ENCODE measurements around the gene MDP1. TPM values are rescaled to one million over a fixed set of nuclear protein-coding genes. Genes with fewer than 3 reads are reported as not detected.
A peak's percentile ranks its signal among the peaks of the same experiment; 100 is the strongest.

The MDP1 gene
- total and polyA plus RNA-seq, 2 of the 8 experiments (the other 6 are each of a cell fraction or from before 2014, with no cell fraction given), result 17.7 to 32.2 TPM

DNA sequence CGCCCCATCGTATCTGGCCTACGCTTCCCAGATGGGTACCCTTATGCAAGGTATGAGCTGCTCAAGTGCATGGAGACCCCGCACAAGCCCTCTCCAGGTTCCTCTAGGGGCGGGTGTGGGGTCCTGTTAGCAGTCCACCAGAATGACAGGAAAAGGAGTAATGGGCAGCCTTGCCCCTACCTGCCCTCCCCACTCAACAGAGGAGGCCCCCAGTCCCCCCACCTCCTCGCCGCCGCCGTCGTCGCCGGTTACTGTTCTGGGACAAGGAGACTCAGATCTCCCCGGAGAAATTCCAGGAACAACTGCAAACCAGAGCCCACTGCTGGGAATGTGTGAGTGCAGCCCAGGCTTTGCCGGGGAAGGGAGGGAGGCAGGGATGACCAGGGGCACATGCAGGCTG, 38.0 kb downstream of the MDP1 start:
- 96% methylated on average over 11 of the region's 14 CpGs; no CpG with 5 or more reads in 1 of the 2 experiments for WGBS, 2 experiments (ENCODE audit: extremely low coverage in 1 of 2, insufficient coverage in 1 of 2, insufficient read length in 1 of 2, insufficient replicate concordance in 2 of 2, low coverage in 1 of 2, low lambda C conversion rate in 2 of 2, missing lambda C conversion rate in 1 of 2)
- Histone ChIP-seq H2BK120ac (replicated peaks; ENCODE audit: low read depth, low read length) (no peak overlapping the region), H3K9me3 (ENCODE audit: insufficient read depth in 2 of 2, low read depth in 1 of 2, low read length in 1 of 2) (no peaks in the 10 kb centered on the region), H3K4me3 (ENCODE audit: extremely low read depth in 1 of 4, insufficient read depth in 2 of 4, low read depth in 3 of 4, low read length in 4 of 4) (no peak overlapping the region), H3K4ac (replicated peaks; ENCODE audit: insufficient read length, low read depth, low read length) (no peak overlapping the region), H3K23ac (ENCODE audit: insufficient read length) (no peak overlapping the region), H2BK5ac (ENCODE audit: low read depth, low read length) (no peak overlapping the region), H3K36me3 (ENCODE audit: control insufficient read depth in 2 of 4, insufficient read depth in 4 of 4, low read length in 3 of 4) (peaks cover 14 to 42% (median 37%) of the 10 kb centered on the region in 4 experiments), H3K27me3 (replicated peaks in 1 of 4; ENCODE audit: control insufficient read depth in 3 of 4, extremely low read depth in 1 of 4, insufficient read depth in 3 of 4, low read length in 3 of 4) (no peaks in the 10 kb centered on the region), H2AK5ac (ENCODE audit: low read depth, low read length) (no peak overlapping the region), H2BK20ac (ENCODE audit: low read length) (no peak overlapping the region), H3K79me2 (ENCODE audit: control insufficient read depth in 1 of 2, insufficient read depth in 2 of 2, low read length in 2 of 2) (no peaks in the 10 kb centered on the region), H2AFZ (ENCODE audit: low read length) (no peak overlapping the region), H3K79me1 (ENCODE audit: low read depth, low read length) (0 out of 2 replicates have a peak, but pooled peaks cover 2% of the 10 kb centered on the region), H4K5ac (ENCODE audit: insufficient read length, low read depth, low read length) (no peak overlapping the region), H3K14ac (ENCODE audit: insufficient read length) (no peak overlapping the region), H3K9ac (replicated peaks in 1 of 4; ENCODE audit: extremely low read depth in 1 of 4, low read depth in 3 of 4, low read length in 3 of 4) (no peak overlapping the region), H3K23me2 (ENCODE audit: low read depth, low read length) (no peaks in the 10 kb centered on the region), H4K91ac (replicated peaks; ENCODE audit: insufficient read length, low read length) (no peak overlapping the region), H2BK12ac (ENCODE audit: low read depth, low read length) (no peak overlapping the region), H2BK15ac (ENCODE audit: low read length) (no peak overlapping the region), H3K56ac (replicated peaks; ENCODE audit: insufficient read length, low read depth, low read length) (no peak overlapping the region), H4K8ac (ENCODE audit: extremely low read depth, insufficient read depth, low read length) (peak overlapping the region; percentile 39; the same call in 1 of the 2 replicates), H3K27ac (ENCODE audit: low read depth, low read length) (no peak overlapping the region), H4K20me1 (replicated peaks in 1 of 2; ENCODE audit: control insufficient read depth in 1 of 2, insufficient read depth in 2 of 2, low read length in 2 of 2) (peaks cover 2 to 15% of the 10 kb centered on the region in 2 experiments), H3K18ac (ENCODE audit: extremely low read depth, low read length) (no peak overlapping the region), H3K4me1 (replicated peaks in 1 of 4; ENCODE audit: control insufficient read depth in 3 of 4, insufficient read depth in 4 of 4, low read length in 3 of 4) (peaks cover 0 to 2% (median 1%) of the 10 kb centered on the region in 4 experiments; a peak in 4 of 7 replicates), H3K4me2 (ENCODE audit: insufficient read depth in 1 of 2, low read depth in 2 of 2, low read length in 2 of 2) (no peak overlapping the region)
- ChIA-PET POLR2A (ENCODE audit: partially characterized antibody) (interaction anchor here (0.6 to 10.7 kb wide), 15 partner anchors 9 to 575 kb away, joined by 3 to 158 read pairs (median 4); partner anchors contain the start of genes IPO4, IRF9 and PSME2), CTCF (ENCODE audit: partially characterized antibody) (interaction anchor here (0.9 to 1.1 kb wide), 2 partner anchors 16 to 125 kb away, joined by 3 to 4 read pairs; partner anchors contain the start of gene IRF9)
- FAIRE-seq (no peak), DNase-seq (ENCODE audit: low read depth in 1 of 2, low spot score in 2 of 2) (no peak)
- TF ChIP-seq BCL11A (IDR thresholded peaks at IDR 0.05; ENCODE audit: low read depth in 2 of 2, low read length in 2 of 2) (no peak), CBX8 (IDR thresholded peaks at IDR 0.05; ENCODE audit: borderline replicate concordance, low read depth, low read length) (no peak), TCF12 (IDR thresholded peaks at IDR 0.05; ENCODE audit: low read depth, low read length) (no peak), RBBP5 (IDR thresholded peaks at IDR 0.05; ENCODE audit: borderline replicate concordance, low read depth, low read length) (no peak), KDM1A (IDR thresholded peaks at IDR 0.05; ENCODE audit: borderline replicate concordance, low read length) (no peak), CHD1 (IDR thresholded peaks at IDR 0.05; ENCODE audit: low read depth, low read length) (no peak), SUZ12 (IDR thresholded peaks at IDR 0.05; ENCODE audit: low read length) (no peak), TBP (IDR thresholded peaks at IDR 0.05; ENCODE audit: low read depth, low read length) (no peak), CBX5 (IDR thresholded peaks at IDR 0.05; ENCODE audit: low read depth, low read length) (no peak), ZNF274 (IDR thresholded peaks at IDR 0.05; ENCODE audit: borderline replicate concordance, extremely low read depth, low read length) (no peak), KDM5A (IDR thresholded peaks at IDR 0.05; ENCODE audit: low read length) (no peak)
- TF ChIP-seq, protein P1, sequence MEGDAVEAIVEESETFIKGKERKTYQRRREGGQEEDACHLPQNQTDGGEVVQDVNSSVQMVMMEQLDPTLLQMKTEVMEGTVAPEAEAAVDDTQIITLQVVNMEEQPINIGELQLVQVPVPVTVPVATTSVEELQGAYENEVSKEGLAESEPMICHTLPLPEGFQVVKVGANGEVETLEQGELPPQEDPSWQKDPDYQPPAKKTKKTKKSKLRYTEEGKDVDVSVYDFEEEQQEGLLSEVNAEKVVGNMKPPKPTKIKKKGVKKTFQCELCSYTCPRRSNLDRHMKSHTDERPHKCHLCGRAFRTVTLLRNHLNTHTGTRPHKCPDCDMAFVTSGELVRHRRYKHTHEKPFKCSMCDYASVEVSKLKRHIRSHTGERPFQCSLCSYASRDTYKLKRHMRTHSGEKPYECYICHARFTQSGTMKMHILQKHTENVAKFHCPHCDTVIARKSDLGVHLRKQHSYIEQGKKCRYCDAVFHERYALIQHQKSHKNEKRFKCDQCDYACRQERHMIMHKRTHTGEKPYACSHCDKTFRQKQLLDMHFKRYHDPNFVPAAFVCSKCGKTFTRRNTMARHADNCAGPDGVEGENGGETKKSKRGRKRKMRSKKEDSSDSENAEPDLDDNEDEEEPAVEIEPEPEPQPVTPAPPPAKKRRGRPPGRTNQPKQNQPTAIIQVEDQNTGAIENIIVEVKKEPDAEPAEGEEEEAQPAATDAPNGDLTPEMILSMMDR (IDR thresholded peaks at IDR 0.05; ENCODE audit: control extremely low read depth in 1 of 3, insufficient read depth in 1 of 3, low read depth in 1 of 3, low read length in 3 of 3), result no peak

All from H1 (cell line).